Activated CD4-positive, CD25-positive, alpha-beta regulatory T cell treated with anti-CD3 and anti-CD28 coated beads, Interleukin-2, amount 50 U/mL, for 24 hours (primary cell): ENCODE measurements around the gene SLC22A5.
"Not testable (repeated sequence)": the region's sequence is repeated elsewhere in the genome, so short reads cannot be mapped to it uniquely, and the experiment has no call there.

Experiments used
- ATAC-seq, 2 donors: fragments of 150-1000 bp; cut with Tn5 transposase; one replicate each; pipeline ENCODE4 v1.10.0; 2021; ENCODE audit warnings: mild to moderate bottlenecking in 1 of 2, moderate library complexity in 1 of 2

SLC22A5 gene

GRCh38 chr5:132388244-132389050 is 18.9 kb downstream of the SLC22A5 start:
- ATAC-seq, result no peak

DNA sequence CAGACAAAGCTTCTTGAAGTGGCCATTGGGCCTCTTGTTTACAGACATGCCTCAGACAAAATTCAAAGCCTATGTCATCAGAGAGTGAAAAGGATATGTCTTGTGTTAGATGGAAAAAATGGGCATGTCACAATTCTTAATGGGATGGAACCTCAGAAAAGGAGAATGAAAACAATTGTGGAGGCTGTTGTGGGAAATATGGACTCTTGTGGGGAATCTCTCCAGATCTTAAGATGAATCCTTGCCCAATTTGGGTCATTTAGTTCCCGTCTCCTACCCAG is 19.5 kb downstream of the SLC22A5 start:
- no peak for ATAC-seq

- ATAC-seq, result peak; percentile 32 to 33
Observed at GRCh38 chr5:132389585-132390286, 20.2 kb downstream of the SLC22A5 start.

DNA sequence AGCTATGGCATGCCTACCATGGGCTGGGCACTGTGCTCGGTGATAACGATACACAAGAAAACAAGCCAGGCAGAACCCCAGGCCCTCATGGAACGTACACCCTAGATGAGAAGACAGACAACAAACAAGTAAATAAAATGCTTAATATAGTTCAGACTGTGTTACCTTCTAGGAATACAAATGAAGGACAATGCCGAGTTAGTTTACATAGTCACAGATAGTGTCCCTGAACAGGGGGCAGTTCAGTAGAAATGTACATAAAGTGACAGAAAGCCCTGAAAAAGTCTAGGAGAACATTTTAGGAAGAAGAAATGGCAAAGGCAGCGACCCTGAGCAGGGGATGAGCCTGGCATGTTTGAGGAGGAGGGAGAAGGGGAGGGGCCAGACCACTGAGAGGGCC is 21.7 kb downstream of the SLC22A5 start:
- no peak for ATAC-seq

DNA sequence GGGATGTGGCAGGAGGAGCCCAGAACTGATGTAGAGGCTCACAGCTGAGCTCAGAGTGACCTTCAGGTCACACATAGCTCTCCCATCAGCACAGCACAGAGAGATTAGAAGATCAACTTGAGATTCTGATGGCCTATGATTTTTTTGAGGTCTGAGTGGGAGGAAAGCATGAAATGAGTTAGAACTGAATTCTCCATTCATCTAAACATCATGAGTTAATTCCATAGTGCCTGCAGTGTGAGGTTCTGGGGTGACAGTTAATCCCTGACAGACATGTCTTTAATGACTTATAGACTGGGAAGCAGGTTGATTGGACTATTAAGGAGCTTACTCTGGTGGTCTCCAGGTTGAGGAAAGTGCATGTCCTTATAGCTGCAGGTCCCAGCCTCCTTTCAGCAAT is 22.4 kb downstream of the SLC22A5 start:
- ATAC-seq, result no peak

DNA sequence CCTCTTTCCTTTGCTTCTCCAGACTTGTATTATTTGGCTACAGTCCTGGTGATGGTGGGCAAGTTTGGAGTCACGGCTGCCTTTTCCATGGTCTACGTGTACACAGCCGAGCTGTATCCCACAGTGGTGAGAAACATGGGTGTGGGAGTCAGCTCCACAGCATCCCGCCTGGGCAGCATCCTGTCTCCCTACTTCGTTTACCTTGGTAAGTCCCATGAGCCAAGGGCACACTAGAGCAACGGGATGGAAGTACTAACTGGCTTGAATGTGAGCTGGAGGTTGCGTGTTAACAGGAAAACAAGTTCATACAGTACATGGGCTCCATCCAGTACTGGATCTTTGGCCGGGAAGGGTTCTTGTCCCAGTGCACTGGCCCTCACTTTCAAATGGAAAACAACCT is 22.9 kb downstream of the SLC22A5 start:
- ATAC-seq, result no peak

GRCh38 chr5:132392978-132393825 is 23.7 kb downstream of the SLC22A5 start:
- no peak for ATAC-seq

GRCh38 chr5:132394667-132395259 is 25.3 kb downstream of the SLC22A5 start:
- ATAC-seq, result peak in 1 of 2 donors; percentile 36

GRCh38 chr5:132396589-132397031 is 27.1 kb downstream of the SLC22A5 start:
- ATAC-seq, result no peak

- ATAC-seq, result no peak
Observed at GRCh38 chr5:132397224-132397623, 27.7 kb downstream of the SLC22A5 start.

DNA sequence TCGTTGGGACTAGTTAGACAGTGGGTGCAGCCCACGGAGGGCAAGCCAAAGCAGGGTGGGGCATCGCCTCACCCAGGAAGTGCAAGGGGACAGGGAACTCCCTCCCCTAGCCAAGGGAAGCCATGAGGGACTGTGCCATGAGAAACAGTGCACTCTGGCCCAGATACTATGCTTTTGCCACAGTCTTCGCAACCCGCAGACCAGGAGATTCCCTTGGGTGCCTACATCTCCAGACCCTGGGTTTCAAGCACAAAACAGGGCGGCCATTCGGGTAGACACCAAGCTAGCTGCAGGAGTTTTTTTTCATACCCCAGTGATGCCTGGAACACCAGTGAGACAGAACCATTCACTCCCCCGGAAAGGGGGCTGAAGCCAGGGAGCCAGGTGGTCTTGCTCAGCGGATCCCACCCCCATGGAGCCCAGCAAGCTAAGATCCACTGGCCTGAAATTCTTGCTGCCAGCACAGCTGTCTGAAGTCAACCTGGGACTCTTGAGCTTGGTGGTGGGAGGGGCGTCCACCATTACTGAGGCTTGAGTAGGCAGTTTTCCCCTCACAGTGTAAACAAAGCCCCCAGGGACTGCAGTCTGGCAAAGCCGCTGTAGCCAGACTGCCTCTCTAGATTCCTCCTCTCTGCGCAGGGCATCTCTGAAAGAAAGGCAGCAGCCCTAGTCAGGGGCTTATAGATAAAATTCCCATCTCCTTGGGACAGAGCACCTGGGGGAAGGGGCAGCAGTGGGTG is 28.6 kb downstream of the SLC22A5 start:
- ATAC-seq, result not testable (repeated sequence)

GRCh38 chr5:132404041-132404440 is 34.5 kb downstream of the SLC22A5 start:
- ATAC-seq, result not testable (repeated sequence)

DNA sequence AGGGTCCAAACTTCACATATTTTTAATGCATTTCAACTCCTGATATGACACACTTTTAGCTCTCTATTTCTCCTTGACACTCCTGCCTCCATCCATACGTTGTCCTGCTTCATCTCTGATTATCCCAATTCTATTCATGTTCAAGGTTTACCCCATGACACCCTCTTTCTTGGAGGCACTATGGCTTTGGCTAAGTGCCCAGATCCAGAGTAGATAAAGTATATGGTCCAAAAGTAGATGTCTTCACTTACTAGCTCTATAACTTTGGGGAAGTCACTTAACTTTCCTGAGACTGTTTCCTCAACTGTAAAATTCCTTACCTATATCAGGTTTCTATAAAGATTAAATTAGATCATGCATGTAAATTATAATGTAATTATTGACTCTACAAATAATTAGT is 36.1 kb downstream of the SLC22A5 start:
- no peak for ATAC-seq

DNA sequence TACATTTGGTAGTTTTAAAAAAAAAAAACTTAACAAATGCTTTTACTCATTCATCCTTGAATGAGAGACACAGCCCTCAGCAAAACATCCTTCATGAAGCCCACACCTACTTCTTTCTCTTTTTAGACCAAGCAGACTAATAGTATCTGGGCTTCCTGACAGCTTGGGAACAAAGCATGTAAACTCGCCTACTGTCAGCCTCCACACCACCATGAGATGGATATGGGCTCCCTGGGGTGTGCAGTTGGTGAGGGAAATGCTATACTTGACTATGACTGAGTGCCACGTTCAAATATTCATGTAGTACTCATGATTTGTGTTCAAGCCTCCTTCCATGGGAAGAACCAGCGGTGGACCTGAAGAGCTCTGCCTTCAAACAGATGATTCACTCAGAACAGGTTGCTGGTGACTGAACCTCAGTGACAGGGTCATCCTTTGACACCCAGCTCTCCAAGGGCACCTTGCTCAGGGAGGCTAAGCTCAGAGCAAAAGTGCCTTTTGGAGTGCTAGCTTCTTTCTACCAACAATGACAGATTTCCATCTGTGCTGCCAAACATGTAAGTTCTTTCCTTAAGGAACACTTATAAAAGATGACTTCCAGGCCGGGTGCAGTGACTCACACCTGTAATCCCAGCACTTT is 36.8 kb downstream of the SLC22A5 start:
- ATAC-seq, result peak in 1 of 2 donors; percentile 9

GRCh38 chr5:132407970-132408369 is 38.5 kb downstream of the SLC22A5 start:
- ATAC-seq, result no peak

- no peak for ATAC-seq
Observed at GRCh38 chr5:132408456-132408855, 38.9 kb downstream of the SLC22A5 start.

- ATAC-seq, result no peak
Observed at GRCh38 chr5:132408965-132409364, 39.5 kb downstream of the SLC22A5 start.

DNA sequence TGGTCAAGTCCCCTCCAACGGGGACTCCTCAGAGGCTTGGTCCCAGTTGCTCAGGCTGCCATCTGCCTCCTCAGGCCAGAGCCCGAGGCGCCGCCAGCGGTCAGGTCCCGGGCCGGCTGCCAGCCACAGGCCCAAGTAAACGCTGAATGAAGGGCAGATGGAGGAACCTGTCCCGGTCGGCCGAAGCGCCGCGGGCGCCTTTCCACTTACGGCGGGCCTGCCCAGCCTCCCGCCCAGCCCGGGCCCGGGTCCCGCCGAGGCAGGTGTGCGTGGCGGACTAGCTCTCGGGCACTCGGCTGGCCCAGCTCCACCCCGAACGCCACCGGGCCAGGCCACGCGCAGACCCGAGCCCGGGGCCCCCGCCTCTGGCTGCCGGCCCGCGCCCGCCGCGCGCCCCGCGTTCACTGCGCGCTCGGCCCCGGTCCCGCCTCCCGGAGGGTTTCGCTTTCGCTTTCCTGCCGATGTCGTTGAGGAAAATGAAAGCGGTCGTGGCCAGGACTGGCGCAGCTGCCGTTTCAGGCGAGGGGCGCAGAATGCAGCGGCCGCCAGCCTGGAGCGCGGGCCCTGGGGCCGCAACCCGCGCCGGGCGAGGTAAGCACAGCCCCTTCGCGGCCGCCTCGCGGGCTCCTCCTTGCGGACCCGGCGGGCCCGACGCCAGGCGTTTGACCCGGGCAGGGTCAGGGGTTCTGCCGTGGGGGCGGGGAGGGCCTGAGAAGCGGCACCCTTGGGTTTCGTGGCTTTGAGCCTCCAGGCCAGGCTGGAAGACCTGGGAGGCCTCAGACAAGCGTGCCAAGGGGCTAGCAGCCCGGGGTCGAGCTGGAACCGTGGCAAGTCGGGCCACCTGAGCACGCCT is 41.2 kb downstream of the SLC22A5 start:
- peak; percentile 80 to 83 for ATAC-seq

DNA sequence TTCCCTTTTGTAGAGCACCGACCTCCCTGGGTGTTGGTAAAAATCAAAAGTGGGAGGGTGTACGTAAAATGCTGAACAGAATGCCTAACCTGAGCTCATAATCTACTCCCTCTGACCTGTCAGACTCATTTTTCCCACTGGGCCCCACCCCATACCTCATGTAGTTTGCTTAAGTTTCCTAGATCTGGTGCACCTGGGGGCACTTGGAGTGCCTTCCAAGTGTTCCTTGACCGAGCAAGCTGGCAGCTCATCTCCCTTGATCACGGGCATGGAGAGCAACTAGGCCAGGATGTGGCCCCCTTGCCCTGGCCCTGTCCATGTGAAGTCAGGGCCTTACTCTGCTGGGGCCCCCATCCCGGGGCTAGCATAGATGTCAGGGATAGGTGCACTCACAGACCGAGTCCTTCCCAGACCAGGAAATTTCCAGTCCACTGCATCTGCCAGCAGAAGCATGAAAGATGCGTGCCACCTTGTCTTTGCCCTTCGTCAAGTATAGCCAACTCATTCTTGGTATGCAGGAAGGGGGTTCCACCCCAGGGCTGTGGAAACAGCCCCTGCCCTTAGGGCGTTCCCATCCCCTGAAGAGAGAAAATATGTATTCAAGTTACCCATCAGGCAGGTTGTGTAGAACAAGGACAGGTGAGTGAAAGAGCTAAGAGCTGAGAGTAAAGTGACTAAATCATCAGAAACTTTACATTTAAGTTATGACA is 41.9 kb downstream of the SLC22A5 start:
- peak; percentile 30 to 33 for ATAC-seq

DNA sequence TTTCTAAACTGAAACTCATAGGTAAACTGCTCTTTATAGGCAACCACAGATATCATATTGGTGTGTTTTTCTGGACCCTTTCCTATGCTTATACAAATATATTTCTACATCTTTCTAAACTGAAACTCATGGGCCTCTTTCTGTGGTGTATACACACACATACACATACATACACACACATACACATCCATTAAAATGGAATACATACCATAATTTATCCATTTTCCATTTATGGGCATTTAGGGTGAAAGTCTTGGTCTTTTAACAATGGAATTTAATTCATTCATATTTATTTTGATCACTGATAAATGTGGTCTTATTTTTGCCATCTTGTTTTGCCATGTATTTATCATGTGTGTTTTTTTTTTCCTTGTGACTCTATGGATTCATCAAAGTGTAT is 44.1 kb downstream of the SLC22A5 start:
- no peak for ATAC-seq
